ENCODE results near the gene DAPK2.

GRCh38 chr15:64011736-64012135 lies 34.5 kb downstream of the DAPK2 start:
- TF ChIP-seq CTCF (IDR thresholded peaks at IDR 0.05) (no peak), POLR2A (IDR thresholded peaks at IDR 0.05) (no peak)
